Spleen (tissue), 11 donors: Measurements from ENCODE around the gene NFASC. TPM values are rescaled to one million over a fixed set of nuclear protein-coding genes. Genes with fewer than 3 reads are reported as not detected.

Source experiments
- DNase-seq: peaks from one replicate; pipeline ENCODE4 v3.0.0-alpha.2; 2020
- H3K27ac ChIP-seq, 8 donors: fragments of 200-600 bp; sonication (generic) in 7 of 8; 1 replicate in 4 of 8; 2 replicates in 4 of 8; pipeline versions ENCODE4 v1.5.0 to v1.8.0; 2016 to 2021; ENCODE audit warnings: inconsistent platforms in 4 of 8, mild to moderate bottlenecking in 4 of 8, moderate library complexity in 1 of 8
- H3K27me3 ChIP-seq, 7 donors: fragments of 200-600 bp; sonication (generic) in 6 of 7; replicated peaks in 1 of 7; 1 replicate in 4 of 7; 2 replicates in 3 of 7; pipeline versions ENCODE4 v1.5.0 to v1.8.0; 2016 to 2021; ENCODE audit warnings: inconsistent platforms in 3 of 7, mild to moderate bottlenecking in 1 of 7
- H3K36me3 ChIP-seq, 6 donors: fragments of 200-600 bp; sonication (generic) in 5 of 6; 1 replicate in 4 of 6; 2 replicates in 2 of 6; pipeline versions ENCODE4 v1.5.0 to v1.8.0; 2016 to 2021; ENCODE audit warnings: inconsistent platforms in 2 of 6
- H3K4me1 ChIP-seq, 6 donors: fragments of 200-600 bp; sonication (generic) in 5 of 6; 1 replicate in 3 of 6; 2 replicates in 3 of 6; pipeline versions ENCODE4 v1.5.0 to v1.8.0; 2016 to 2021; ENCODE audit warnings: inconsistent platforms in 3 of 6
- H3K4me3 ChIP-seq, 8 donors: fragments of 200-600 bp; sonication (generic) in 7 of 8; 1 replicate in 4 of 8; 2 replicates in 4 of 8; pipeline versions ENCODE4 v1.5.0 to v1.8.0; 2016 to 2021; ENCODE audit warnings: inconsistent platforms in 4 of 8, mild to moderate bottlenecking in 4 of 8, moderate library complexity in 2 of 8
- H3K9me3 ChIP-seq, 8 donors: fragments of 200-600 bp; sonication (generic) in 7 of 8; 1 replicate in 4 of 8; 2 replicates in 4 of 8; pipeline versions ENCODE4 v1.5.0 to v1.8.0; 2016 to 2021; ENCODE audit warnings: inconsistent platforms in 4 of 8
- CTCF ChIP-seq, 11 experiments: fragments of 200-600 bp in 7 of 11; fragments of 450-650 bp in 4 of 11; sonication (generic) in 4 of 11; IDR thresholded peaks in 8 of 11; conservative IDR thresholded peaks in 3 of 11; 1 replicate in 7 of 11; 2 replicates in 4 of 11; pipeline versions ENCODE4 v1.4.0 to v1.8.0; 2016 to 2021; ENCODE audit warnings: antibody characterized with exemption in 11 of 11, inconsistent platforms in 4 of 11, mild to moderate bottlenecking in 1 of 11
- POLR2A ChIP-seq, 3 donors: fragments of 450-650 bp; IDR thresholded peaks; one replicate each; pipeline ENCODE4 v1.5.1; 2017; ENCODE audit warnings: antibody characterized with exemption in 3 of 3, mild to moderate bottlenecking in 1 of 3
- POLR2AphosphoS5 ChIP-seq, 3 donors: sonication (generic); formaldehyde crosslinking; IDR thresholded peaks; one replicate each; pipeline ENCODE4 v1.5.1; 2017; ENCODE audit warnings: antibody characterized with exemption in 3 of 3
- WGBS, 5 donors: extraction: QIAGEN DNeasy Blood & Tissue Kit in 3 of 5; methylation state at CpG; one replicate each; pipeline versions ENCODE4 v1.1.5 to v1.1.7; 2013 to 2018; 5-methylcytosine and 5-hydroxymethylcytosine counted together
- intact Hi-C: fragments of 100-400 bp; cut with DNase I; formaldehyde crosslinking; loops from one replicate; pipeline ENCODE4 v1.15.0; 2023; ENCODE audit warnings: low total_unique reads
- polyA plus RNA-seq, 3 donors: library from polyadenylated mRNA; stranded (reverse); fragments of 200-250 nt; gene quantifications; one replicate each; pipeline ENCODE4 v1.2.1, GENCODE V29; 2013
- total RNA-seq, 7 donors: library from RNA; depleted of rRNA in 3 of 7; stranded (reverse); fragments of >200 nt in 3 of 7; fragmentation: NEBNext Ultra II Directional in 4 of 7; extraction: Animal tissue kit (Norgen Biotek cat#: 25700) in 4 of 7; gene quantifications; one replicate each; pipeline versions ENCODE4 v1.1.0 to v1.2.1, GENCODE V29; 2016 to 2021
- donor health status: healthy with polysubstance abuse.
- donor health status: DM: no; HTN: no; CAD: no; lungs with moderate emphysema.
- donor health status: DM: no; HTN: no; CAD: no.
- donor health status: Bipolar disorder and iron deficiency.
- donor health status: healthy.
- donor health status: DM: no; HTN: no; CAD: no.
- donor health status: DM: yes; HTN: yes; CAD: no.

The NFASC gene
- total and polyA plus RNA-seq, 10 donors: 2.8 to 60.3 (median 23.1) TPM

- no peak overlapping the region for H3K27ac ChIP-seq
- H3K4me1 ChIP-seq: peaks cover 0 to 2% (median under 1%) of the 10 kb centered on the region in 6 donors
- peaks cover 0 to 18% (median 9%) of the 10 kb centered on the region in 7 donors for H3K27me3 ChIP-seq
- H3K36me3 ChIP-seq: no peaks in the 10 kb centered on the region
- no peak overlapping the region for H3K4me3 ChIP-seq
- no peak for TF ChIP-seq CTCF (IDR thresholded peaks at IDR 0.05 in 8 of 11, conservative IDR thresholded peaks at IDR 0.05 in 3 of 11)
- TF ChIP-seq POLR2A (IDR thresholded peaks at IDR 0.05): no peak
- TF ChIP-seq POLR2AphosphoS5 (IDR thresholded peaks at IDR 0.05): no peak
- 78 to 92% (median 89%) methylated on average over 9 of the region's 9 CpGs for WGBS, 5 donors
- no peak for DNase-seq
- intact Hi-C loops: no loop called here
- H3K9me3 ChIP-seq: no peaks in the 10 kb centered on the region
Observed at GRCh38 chr1:205037539-205037938, 166.9 kb downstream of the NFASC start.

GRCh38 chr1:205038132-205038786 is 167.6 kb downstream of the NFASC start:
- 75 to 85% (median 77%) methylated on average over 6 of the region's 6 CpGs for WGBS, 5 donors
- DNase-seq: no peak
- intact Hi-C loops: no loop called here
- Histone ChIP-seq H3K9me3 (no peaks in the 10 kb centered on the region), H3K4me1 (peaks cover 0 to 9% (median 7%) of the 10 kb centered on the region in 6 donors), H3K27ac (no peak overlapping the region), H3K4me3 (no peak overlapping the region), H3K27me3 (peaks cover 0 to 26% (median 17%) of the 10 kb centered on the region in 7 donors), H3K36me3 (no peaks in the 10 kb centered on the region)
- no peak for TF ChIP-seq POLR2A (IDR thresholded peaks at IDR 0.05)
- no peak for TF ChIP-seq POLR2AphosphoS5 (IDR thresholded peaks at IDR 0.05)
- no peak for TF ChIP-seq CTCF (IDR thresholded peaks at IDR 0.05 in 8 of 11, conservative IDR thresholded peaks at IDR 0.05 in 3 of 11)

- Histone ChIP-seq H3K4me1 (peaks cover 0 to 13% (median 8%) of the 10 kb centered on the region in 6 donors), H3K27ac (no peak overlapping the region), H3K27me3 (peaks cover 0 to 53% (median 30%) of the 10 kb centered on the region in 7 donors), H3K9me3 (no peaks in the 10 kb centered on the region), H3K4me3 (no peak overlapping the region), H3K36me3 (no peaks in the 10 kb centered on the region)
- intact Hi-C loops: no loop called here
- no peak for DNase-seq
- WGBS, 5 donors: 17 to 42% (median 37%) methylated on average over 4 of the region's 4 CpGs
- no peak for TF ChIP-seq POLR2A (IDR thresholded peaks at IDR 0.05)
Observed at GRCh38 chr1:205041001-205041715, 170.5 kb downstream of the NFASC start.

- Histone ChIP-seq H3K36me3 (no peaks in the 10 kb centered on the region), H3K27me3 (peaks cover 0 to 64% (median 30%) of the 10 kb centered on the region in 7 donors), H3K27ac (no peak overlapping the region), H3K4me3 (peak overlapping the region in 1 of 8 donors; percentile 21), H3K9me3 (no peaks in the 10 kb centered on the region), H3K4me1 (peaks cover 0 to 13% (median 8%) of the 10 kb centered on the region in 6 donors)
- TF ChIP-seq POLR2A (IDR thresholded peaks at IDR 0.05) (no peak), POLR2AphosphoS5 (IDR thresholded peaks at IDR 0.05) (no peak), CTCF (IDR thresholded peaks at IDR 0.05 in 8 of 11, conservative IDR thresholded peaks at IDR 0.05 in 3 of 11) (no peak)
- intact Hi-C loops: no loop called here
- DNase-seq: no peak
- 62 to 70% (median 66%) methylated on average over 9 to 16 of the region's 16 CpGs for WGBS, 5 donors
Observed at GRCh38 chr1:205041998-205042910, 171.6 kb downstream of the NFASC start.
